GM11168 (cell line): ENCODE measurements around the gene CACNA1B.
"Not testable (repeated sequence)": the region's sequence is repeated elsewhere in the genome, so short reads cannot be mapped to it uniquely, and the experiment has no call there.

Source experiments
- in situ Hi-C: fragments of 300-500 bp; cut with MboI; formaldehyde crosslinking; loops from one replicate; pipeline ENCODE4 v1.12.0; 2022; ENCODE audit warnings: low sequenced_read_pairs; ENCODE audit not compliant: unreplicated experiment

CACNA1B gene

DNA sequence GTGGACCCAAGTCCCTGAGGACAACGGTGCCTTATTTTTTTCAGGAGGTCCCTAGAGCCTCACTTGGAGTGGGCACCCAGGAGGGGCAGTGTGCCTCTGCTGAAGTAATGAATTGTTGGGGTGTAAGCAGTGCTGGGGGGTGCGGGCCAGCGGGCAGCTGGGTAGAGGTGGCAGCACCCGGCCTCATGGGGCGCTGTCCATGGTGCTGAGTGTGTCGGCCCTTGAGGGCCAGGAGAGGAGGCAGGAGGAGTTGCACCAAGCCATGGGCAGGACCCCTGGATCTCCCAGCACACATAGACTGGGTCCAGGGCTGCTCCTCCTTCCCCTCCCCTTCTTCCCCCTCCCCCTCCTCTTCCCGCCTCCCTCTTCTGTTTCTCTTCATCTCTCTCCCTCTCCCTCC is 7.0 kb downstream of the CACNA1B start:
- in situ Hi-C loops, result not testable (repeated sequence)

DNA sequence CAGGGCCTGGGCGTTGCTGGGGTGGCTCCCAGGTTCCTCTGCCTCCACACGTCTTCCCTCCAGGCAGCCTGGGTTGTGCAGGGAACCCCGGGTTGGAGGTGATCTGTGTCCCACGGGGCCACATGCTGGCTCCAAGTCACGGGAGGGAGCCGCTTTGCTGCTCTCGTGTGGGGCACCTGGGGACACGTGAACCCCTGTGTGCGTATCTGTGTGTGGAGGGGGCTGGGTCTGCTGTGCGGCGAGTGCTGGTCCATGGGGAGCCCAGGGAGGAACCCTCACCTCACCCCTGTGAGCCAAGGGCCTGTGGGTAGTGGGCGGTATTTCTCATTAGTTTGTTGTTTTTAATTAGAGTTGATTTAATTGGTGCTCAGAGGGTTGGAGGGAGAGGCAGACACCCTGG is 7.5 kb downstream of the CACNA1B start:
- in situ Hi-C loops, result not testable (repeated sequence)

DNA sequence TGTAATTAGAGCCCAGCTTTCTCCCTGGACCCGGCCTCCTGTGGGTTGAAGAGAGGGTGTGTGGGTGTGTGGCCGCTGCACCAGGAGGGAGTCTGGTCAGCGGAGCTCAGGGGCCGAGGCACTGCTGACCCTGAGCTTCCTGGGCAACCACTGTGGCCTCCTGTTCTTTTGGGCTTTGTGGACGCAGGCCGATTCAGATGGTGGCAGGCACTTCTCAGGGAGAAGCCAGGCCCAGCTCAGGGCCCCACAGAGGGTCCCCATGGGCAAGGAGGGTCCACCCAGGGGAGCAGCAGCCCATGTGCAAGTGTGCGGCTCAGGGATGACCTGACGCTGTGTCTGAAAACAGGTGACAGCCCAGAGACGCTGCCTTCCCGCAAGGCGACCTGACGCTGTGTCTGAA is 11.0 kb downstream of the CACNA1B start:
- in situ Hi-C loops, result not testable (repeated sequence)

DNA sequence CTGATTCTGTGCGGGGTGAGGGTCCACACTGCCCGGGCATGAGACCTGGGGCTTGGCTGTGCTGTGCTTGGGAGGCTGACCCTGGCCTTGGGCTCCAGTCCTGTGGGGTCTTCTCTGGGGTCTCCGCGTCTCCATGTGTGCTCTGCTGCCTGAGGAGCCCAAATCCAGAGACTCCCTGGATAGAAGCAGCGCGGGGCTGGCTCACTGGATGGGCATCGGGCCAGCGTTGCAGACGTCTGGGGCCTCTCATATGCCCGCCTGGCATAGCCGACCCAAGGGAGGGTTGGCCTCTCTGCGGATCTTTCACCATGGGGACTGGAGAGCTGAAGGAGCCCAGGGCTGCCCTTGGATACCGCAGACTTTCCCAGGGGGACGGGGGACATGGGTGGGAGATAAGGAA is 12.4 kb downstream of the CACNA1B start:
- in situ Hi-C loops, result not testable (repeated sequence)

DNA sequence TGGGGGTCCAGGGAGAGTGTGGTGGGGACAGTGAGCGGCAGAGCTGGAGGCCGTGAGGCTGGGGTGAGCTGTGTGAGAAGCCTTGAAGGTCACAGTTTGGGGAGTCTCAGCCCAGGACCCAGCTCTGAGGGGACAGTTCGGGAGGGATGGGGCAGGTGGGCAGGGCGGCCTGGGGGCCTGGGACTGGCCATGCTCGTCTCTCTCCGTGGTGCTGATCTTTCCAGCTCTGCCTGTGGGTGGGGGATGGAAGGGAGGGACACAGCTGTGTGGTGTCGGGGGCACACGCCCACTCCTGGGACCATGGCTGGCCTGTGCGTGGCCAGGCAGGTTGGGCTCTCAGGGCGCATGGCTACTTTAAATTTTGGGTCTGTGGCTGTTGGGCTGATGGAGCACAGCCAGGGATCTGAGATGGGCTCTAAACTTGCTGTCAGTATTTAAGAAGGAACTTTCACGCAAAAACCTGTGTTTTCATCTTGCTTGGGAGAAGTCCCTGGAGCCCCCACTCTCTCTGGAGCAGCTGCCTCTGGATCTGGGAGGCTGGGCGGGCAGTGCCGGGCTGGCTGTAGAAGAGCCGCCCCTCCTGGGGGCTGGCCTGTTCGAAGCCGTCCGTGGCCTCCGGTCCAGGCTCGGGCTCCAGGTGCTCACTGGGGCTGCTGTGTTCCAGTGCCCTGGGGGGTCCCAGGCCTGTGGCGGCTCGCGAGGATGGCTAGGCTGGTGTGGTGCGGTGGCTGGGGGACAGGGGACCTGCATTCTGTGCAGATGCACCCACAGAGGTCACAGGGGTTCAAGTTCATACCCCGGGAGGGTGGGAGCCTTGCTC is 13.4 kb downstream of the CACNA1B start:
- in situ Hi-C loops, result not testable (repeated sequence)

DNA sequence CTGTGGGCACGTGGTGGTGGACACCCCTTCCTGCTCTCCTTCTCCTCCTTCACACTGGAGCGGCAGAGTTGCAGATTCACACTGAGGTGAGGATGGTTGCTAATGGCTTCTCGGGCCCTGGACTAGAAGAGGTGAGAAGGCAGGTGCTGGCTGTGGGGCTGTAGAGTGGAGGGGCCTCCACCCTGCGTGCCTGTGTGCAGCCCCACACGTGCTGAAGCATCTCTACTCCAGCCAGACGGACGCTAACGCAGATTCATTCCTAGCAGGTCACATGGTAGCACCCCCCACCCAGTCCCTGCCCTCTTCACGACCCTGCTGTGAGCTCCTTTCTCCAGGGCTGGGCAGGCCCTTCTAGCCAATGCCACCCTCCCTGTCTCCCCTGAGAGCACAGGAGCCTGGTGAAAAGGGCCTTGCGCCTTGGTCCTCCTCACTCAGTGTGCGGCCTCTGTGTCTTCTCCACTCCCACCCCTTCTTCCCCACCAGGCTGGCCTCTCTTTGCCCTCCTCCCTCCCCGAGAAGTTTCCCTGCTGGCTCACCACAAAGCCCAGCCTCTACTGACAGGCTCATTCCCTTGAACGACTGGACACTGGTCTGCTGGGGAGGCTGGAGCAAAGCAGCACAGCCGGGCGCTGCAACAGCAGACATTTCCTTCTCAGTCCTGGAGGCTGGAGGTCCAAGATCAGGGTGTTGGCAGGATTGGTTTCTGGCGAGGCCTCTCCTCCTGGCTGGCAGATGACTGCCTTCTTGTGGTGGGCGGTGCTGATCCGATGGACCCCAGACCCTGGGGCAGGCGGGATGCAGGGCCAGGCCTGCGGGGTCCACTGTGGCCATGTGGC is 14.2 kb downstream of the CACNA1B start:
- in situ Hi-C loops, result no loop called here

DNA sequence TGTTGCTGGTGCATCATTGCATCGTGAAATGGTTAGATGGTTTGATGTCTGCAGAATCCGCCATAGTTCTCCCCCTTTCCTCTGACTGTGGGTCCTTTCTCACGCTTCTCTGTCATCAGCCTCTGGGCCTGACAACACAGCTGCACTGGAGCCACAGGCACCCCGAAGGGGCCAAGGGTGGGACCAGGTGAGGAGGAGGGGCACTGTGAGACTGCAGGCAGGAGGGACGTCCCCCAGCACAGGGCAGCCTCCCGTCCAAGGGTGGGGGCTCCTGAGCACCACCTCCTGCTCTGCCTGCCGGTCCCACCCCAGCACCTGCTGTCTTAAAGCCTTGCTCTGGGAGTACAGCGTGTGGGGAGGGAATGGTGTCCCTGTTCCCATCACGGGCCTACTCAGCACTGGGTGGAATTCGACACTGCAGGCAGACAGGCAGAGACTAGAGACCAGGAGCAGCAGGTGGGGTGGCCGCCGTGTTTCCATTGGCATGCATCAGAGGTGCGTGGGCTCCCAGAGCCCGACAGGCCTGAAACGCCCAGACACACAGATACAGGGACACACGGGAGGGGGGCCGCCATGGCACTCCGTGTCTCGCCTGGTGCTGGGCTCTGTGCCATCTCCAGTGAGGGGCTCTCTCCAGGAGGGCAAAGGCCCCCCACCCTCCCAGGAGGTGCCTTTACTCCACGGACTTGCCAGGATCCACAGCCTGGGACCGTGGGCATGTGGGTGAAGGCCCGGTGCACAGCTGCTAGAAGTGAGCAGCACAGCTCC is 15.0 kb downstream of the CACNA1B start:
- in situ Hi-C loops, result no loop called here

DNA sequence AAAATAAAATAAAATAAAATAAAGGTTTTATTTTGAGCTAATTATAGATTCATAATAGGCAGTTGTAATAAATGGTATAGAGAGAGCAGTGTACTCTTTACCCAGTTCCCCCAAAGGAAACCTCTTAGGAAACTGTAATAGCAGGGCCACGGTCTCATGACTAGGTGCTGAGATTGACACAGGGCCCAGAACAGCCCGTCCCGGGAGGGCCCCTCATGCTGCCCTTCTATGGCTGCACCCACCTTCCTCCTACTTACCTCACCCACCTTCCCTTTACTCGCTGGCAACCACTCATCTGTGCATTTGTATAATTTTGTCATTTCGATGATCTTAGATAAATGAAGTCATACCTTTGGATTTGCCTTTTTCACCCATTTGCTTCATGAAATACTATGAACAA is 16.1 kb downstream of the CACNA1B start:
- in situ Hi-C loops, result no loop called here

DNA sequence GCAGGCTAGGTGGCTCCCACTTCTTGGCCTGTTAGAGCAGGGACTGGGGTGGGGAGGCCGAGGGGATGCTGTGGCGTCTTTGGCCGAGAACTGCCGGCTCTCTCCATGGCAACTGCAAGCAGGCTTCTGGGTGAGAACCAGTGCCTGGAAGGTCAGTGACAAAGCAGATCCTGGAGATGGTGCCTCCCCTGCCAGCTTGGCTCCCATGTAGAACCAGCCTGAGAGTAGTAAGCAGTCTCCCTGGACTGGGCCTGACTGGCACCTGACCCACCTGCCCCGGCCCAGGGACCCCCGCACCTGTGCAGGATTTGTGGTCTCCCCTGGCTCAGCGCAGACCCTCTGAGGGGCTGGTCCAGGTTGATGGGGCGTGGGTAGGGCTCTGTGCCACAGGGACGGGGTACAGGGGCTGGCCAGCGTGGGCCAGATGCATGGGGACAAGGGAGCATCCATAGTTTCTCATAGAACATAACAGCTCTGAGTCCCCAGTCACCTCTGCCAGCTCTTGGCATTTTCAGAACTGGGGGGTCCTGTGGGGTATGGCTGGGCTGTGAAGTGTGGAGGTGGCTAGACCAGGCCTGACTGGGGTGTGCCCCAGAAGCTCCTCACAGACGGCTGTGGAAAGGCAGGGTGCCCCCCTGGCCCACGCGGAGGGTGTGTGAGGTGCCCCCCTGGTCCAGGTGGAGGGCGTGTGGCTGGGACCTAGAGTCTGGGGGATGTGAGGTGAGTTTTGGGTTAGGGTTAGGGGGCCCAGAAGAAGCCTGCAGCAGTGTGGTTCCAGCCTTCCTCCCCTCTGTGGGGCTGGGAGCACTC is 22.2 kb downstream of the CACNA1B start:
- in situ Hi-C loops, result no loop called here

DNA sequence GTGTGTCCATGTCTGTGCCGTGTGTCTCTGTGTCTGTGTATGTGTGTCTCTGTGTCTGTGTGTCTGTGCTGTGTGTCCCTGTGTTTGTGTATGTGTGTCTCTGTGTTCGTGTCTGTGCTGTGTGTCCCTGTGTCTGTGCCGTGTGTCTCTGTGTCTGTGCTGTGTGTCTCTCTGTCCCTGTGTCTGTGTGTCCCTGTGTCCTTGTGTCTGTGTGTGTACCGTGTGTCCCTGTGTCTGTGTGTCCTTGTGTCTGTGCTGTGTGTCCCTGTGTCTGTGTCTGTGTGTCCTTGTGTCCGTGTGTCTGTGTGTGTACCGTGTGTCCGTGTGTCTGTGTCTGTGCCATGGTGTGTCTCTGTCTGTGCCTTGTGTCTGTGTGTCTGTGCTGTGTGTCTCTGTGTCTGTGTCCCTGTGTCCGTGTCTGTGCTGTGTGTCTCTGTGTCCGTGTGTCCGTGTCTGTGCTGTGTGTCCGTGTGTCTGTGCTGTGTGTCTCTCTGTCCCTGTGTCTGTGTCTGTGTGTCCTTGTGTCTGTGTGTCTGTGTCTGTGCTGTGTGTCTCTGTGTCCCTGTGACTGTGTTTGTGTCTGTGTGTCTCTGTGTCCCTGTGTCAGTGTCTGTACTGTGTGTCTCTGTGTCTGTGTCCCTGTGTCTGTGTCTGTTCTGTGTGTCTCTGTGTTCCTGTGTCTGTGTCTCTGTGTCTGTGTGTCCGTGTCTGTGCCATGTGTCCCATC is 23.2 kb downstream of the CACNA1B start:
- in situ Hi-C loops, result no loop called here

DNA sequence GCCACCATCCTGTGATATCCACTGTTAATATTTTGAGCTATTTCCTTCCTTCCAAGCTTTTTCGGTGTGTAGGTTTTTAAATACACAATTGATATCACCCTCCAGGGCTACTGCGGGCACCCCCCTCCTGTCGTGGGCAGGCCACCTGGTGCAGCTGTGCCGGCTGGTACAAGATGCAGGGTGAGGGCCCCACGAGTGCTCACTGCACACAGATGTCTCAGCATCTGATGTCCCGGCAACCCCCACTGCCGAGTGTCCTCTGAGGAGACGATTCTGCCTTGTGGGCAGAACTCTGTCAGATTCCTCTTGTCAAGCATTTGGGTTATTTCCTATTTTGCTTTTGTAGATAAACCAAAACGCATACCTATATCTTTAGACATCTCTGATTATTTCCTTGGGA is 25.1 kb downstream of the CACNA1B start:
- in situ Hi-C loops, result no loop called here

DNA sequence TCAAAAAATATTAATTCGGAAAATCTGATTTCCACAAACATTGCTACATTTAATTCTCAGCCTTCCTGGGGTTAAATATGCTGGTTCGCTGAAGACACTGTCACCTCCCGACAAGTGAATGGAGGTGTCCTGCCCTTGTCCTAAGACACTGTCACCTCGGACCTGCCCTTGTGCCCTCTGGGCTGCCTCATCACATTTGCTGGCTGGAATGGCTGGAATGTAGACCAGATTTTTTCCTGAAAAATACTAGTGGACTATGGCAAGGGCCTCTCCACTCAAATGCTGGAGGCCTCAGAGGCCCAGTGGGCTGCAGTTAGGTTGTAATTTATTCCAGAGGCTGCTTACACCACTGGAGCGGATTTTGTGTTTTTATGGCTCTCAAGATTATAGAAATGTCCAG is 28.2 kb downstream of the CACNA1B start:
- in situ Hi-C loops, result no loop called here

DNA sequence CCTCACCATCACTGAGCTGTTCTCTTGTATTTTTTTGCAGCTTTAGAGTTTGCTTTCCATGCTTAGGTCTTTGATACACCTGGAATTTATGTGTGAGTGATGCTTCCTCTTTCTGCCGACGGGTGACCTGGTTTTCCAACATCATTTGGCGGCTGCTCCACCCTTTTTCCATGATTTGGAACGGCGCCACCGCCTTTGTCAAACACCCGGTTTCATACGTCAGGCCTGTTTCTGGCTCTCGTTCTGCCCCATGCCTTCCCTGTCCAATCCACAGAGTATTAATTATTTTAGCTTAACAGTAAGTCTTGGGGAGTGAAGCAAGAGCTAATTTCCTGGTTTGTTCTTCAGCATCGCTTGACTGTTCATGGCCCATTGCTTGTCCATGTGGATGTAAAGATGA is 30.2 kb downstream of the CACNA1B start:
- in situ Hi-C loops, result no loop called here

DNA sequence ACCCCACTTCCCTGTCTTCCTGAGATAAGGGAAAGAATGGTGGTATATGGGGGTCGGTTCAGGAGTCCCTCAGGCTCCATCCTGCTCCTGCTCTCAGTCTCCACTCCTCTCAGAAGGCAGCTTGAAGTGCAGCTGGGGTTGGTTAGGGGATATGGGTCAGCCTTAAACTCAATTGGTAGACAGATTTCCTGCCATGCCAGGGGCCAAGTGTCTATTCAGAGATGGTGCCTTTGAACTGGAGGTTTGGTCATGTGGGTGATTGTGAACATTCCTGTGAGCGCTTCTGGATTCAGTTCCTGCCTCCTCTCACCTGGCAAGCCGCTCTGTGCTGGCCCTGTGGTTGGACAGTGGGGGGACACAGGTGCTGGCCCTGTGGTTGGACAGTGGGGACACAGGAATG is 35.1 kb downstream of the CACNA1B start:
- in situ Hi-C loops, result no loop called here

DNA sequence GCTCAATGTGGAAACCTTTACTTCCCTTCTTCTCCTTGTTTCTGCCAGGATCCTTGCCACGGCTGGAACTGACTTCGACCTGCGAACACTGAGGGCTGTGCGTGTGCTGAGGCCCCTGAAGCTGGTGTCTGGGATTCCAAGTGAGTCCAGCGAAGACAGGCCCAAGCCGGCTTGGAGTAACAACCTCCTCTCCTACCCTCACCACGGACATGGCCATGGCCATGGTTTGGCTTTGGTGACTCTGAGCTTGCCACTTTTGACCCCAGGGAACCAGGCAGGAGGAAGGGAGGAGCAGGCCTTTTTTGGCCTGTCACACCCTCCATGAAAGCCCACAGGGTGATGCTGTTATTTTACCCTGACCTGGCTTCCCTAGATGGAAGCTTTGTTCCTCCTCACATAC is 35.5 kb downstream of the CACNA1B start:
- in situ Hi-C loops, result no loop called here

DNA sequence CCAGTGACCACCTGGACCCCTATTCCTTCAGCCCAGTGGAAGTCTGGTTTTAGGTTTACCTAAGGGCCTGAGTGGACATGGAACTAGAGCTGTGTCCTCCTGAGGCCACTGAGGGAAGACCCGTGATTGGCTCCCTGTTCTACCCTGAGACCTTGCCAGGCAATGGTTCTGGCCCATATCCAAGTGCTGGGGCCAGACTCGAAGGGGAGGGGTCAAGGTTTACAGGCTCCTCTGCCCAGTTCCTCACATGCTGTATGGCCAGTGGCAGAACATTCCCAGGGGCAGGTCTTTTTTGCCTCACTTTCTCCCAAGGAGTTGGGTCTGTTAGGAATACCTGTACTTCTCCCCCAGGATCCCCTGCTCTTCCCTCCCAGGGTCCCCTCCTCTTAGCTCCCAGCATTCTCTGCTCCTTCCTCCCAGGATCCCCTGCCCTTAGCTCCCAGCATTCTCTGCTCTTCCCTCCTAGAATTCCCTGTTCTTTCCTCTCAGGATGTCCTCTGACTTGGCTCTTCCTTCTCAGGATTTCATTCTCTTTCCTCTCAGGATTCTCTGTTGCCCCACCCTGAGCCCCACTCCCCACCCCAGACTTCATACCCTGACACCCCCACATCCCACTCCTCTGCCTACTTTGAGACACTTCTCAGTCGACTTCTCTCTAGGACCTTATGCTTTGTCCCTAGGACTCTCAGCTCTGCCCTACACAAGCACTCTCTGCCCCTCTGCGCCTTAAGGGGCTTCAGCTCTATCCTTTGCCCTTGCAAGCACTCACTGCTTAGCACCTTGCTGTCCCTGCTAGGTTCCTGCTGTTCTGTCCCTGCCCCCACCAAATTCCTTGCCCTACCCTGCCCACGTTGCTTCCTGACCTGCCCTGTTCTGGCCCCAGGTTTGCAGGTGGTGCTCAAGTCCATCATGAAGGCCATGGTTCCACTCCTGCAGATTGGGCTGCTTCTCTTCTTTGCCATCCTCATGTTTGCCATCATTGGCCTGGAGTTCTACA is 36.5 kb downstream of the CACNA1B start:
- in situ Hi-C loops, result no loop called here

DNA sequence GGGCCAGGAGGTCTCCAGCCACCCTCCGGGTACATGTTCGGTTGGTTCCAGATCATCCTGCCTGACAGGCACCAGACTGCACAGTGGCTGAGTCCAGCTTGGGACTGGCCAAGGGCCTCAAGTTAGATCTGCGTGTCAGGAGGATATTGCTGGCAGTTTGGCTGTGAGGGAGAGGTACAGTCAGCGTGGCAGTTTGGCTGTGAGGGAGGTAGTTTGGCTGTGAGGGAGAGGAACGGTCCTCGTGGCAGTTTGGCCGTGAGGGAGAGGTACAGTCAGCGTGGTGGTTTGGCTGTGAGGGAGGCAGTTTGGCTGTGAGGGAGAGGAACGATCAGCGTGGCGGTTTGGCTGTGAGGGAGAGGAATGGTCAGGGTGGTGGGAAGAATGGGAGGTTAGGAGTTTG is 39.0 kb downstream of the CACNA1B start:
- in situ Hi-C loops, result no loop called here

DNA sequence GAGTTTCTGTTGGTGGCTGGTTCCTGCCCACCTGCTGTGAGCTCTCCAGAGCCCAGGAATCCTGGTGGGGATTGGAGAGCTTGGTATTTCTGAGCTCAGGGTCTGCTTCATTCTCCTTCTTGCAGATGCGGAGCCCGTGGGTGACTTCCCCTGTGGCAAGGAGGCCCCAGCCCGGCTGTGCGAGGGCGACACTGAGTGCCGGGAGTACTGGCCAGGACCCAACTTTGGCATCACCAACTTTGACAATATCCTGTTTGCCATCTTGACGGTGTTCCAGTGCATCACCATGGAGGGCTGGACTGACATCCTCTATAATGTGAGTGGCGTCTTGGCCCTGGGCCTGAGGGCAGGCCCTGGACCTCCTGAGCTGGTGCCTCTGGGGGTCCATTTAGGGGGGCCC is 39.5 kb downstream of the CACNA1B start:
- in situ Hi-C loops, result no loop called here
